ENCODE results near the gene PAPPA. TPM values are rescaled to one million over a fixed set of nuclear protein-coding genes. Genes with fewer than 3 reads are reported as not detected.
A peak's percentile ranks its signal among the peaks of the same experiment; 100 is the strongest.

The PAPPA gene
- total and polyA plus RNA-seq, 9 of the 15 experiments (the other 6 are each of a cell fraction or from before 2014, with no cell fraction given): 0.06 to 0.18 (median 0.11) TPM

DNA sequence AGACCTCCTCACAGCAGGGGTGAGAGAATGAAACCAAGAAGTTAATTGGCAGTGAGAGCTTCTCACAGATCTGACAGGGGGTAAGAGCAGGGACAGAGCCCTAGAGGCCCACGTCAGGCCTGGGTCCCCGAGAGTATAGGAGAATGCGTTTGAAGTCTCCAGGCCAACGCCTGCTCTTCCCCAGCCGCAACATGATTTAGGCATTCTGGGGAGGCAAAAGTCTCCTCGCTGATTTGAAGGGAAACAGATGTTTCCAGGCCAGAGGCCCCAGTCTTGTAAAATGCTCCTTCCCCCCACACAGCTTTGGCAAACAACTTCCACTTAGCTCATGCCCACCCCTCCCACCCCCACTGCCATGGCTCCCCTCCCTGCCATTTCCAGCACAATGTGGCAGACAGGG is 294.3 kb downstream of the PAPPA start:
- no peak for ATAC-seq
- intact Hi-C loops (cut with micrococcal nuclease): no loop called here
- TF ChIP-seq, protein P1, sequence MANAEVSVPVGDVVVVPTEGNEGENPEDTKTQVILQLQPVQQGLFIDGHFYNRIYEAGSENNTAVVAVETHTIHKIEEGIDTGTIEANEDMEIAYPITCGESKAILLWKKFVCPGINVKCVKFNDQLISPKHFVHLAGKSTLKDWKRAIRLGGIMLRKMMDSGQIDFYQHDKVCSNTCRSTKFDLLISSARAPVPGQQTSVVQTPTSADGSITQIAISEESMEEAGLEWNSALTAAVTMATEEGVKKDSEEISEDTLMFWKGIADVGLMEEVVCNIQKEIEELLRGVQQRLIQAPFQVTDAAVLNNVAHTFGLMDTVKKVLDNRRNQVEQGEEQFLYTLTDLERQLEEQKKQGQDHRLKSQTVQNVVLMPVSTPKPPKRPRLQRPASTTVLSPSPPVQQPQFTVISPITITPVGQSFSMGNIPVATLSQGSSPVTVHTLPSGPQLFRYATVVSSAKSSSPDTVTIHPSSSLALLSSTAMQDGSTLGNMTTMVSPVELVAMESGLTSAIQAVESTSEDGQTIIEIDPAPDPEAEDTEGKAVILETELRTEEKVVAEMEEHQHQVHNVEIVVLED (CRISPR knock-in tag; IDR thresholded peaks at IDR 0.05): no peak
- TF ChIP-seq, protein P2, sequence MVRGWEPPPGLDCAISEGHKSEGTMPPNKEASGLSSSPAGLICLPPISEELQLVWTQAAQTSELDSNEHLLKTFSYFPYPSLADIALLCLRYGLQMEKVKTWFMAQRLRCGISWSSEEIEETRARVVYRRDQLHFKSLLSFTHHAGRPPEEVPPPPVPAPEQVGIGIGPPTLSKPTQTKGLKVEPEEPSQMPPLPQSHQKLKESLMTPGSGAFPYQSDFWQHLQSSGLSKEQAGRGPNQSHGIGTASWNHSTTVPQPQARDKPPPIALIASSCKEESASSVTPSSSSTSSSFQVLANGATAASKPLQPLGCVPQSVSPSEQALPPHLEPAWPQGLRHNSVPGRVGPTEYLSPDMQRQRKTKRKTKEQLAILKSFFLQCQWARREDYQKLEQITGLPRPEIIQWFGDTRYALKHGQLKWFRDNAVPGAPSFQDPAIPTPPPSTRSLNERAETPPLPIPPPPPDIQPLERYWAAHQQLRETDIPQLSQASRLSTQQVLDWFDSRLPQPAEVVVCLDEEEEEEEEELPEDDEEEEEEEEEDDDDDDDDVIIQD (CRISPR knock-in tag; IDR thresholded peaks at IDR 0.05): no peak
- TF ChIP-seq GTF2A2 (tag; IDR thresholded peaks at IDR 0.05) (no peak), MTF1 (CRISPR knock-in tag; IDR thresholded peaks at IDR 0.05; ENCODE audit: borderline replicate concordance) (no peak), YY1 (IDR thresholded peaks at IDR 0.05; ENCODE audit: borderline replicate concordance in 1 of 3, control insufficient read depth in 1 of 3, extremely low read depth in 1 of 3, insufficient read depth in 3 of 3, insufficient read length in 1 of 3, insufficient replicate concordance in 2 of 3, low read depth in 1 of 3, low read length in 2 of 3) (no peak), TBL1XR1 (IDR thresholded peaks at IDR 0.05; ENCODE audit: low read length in 2 of 2) (no peak), CHD2 (IDR thresholded peaks at IDR 0.05; ENCODE audit: low read depth, low read length) (no peak), TAL1 (IDR thresholded peaks at IDR 0.05) (no peak), MYBL2 (IDR thresholded peaks at IDR 0.05; ENCODE audit: low read depth) (no peak), MYBL2 (CRISPR knock-in tag; IDR thresholded peaks at IDR 0.05; ENCODE audit: borderline replicate concordance) (no peak), RNF2 (IDR thresholded peaks at IDR 0.05) (no peak)
- TF ChIP-seq, protein P3, sequence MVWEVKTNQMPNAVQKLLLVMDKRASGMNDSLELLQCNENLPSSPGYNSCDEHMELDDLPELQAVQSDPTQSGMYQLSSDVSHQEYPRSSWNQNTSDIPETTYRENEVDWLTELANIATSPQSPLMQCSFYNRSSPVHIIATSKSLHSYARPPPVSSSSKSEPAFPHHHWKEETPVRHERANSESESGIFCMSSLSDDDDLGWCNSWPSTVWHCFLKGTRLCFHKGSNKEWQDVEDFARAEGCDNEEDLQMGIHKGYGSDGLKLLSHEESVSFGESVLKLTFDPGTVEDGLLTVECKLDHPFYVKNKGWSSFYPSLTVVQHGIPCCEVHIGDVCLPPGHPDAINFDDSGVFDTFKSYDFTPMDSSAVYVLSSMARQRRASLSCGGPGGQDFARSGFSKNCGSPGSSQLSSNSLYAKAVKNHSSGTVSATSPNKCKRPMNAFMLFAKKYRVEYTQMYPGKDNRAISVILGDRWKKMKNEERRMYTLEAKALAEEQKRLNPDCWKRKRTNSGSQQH (CRISPR knock-in tag; IDR thresholded peaks at IDR 0.05): no peak
- TF ChIP-seq, protein P4, sequence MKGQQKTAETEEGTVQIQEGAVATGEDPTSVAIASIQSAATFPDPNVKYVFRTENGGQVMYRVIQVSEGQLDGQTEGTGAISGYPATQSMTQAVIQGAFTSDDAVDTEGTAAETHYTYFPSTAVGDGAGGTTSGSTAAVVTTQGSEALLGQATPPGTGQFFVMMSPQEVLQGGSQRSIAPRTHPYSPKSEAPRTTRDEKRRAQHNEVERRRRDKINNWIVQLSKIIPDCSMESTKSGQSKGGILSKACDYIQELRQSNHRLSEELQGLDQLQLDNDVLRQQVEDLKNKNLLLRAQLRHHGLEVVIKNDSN (CRISPR knock-in tag; IDR thresholded peaks at IDR 0.05): no peak
- H3K4me3 ChIP-seq: no peak overlapping the region
- H3K36me3 ChIP-seq (ENCODE audit: control insufficient read depth, insufficient read depth, low read length): no peaks in the 10 kb centered on the region
- H3K9me1 ChIP-seq (ENCODE audit: control insufficient read depth, insufficient read depth, low read length): no peaks in the 10 kb centered on the region
- H3K27ac ChIP-seq (ENCODE audit: extremely low read depth, low read depth, low read length): no peak overlapping the region
- H3K79me2 ChIP-seq (ENCODE audit: control insufficient read depth, insufficient read depth, low read length): no peaks in the 10 kb centered on the region
- no peaks in the 10 kb centered on the region for H4K20me1 ChIP-seq (replicated peaks; ENCODE audit: control insufficient read depth, insufficient read depth, low read length)
- FAIRE-seq: no peak
- 73% methylated on average over 6 of the region's 6 CpGs for WGBS (ENCODE audit: insufficient coverage, low coverage, missing lambda C conversion rate)
- ChIA-PET CTCF (ENCODE audit: low intra/inter-chr PET ratio) (no interaction called here), POLR2A (interaction anchor here (0.6 to 2.2 kb wide), 3 partner anchors 11 to 24 kb away, joined by 3 to 9 read pairs (median 4); no protein-coding TSS in a partner anchor)
- H3K27me3 ChIP-seq (ENCODE audit: control insufficient read depth in 2 of 2, insufficient read depth in 2 of 2, low read length in 2 of 2): no peaks in the 10 kb centered on the region
- DNase-seq (ENCODE audit: extremely low read depth in 1 of 4, low spot score in 3 of 4): no peak
- H3K9me3 ChIP-seq (replicated peaks; ENCODE audit: control insufficient read depth, insufficient read depth, low read depth, low read length): no peaks in the 10 kb centered on the region
- H2AFZ ChIP-seq (ENCODE audit: low read depth, low read length): no peak overlapping the region
- in situ Hi-C loops (cut with MboI): no loop called here
- peaks cover 11 to 41% of the 10 kb centered on the region in 2 experiments for H3K4me1 ChIP-seq (replicated peaks in 1 of 2; ENCODE audit: control insufficient read depth in 2 of 2, insufficient read depth in 2 of 2, low read length in 2 of 2)
- H3K4me2 ChIP-seq (ENCODE audit: insufficient read depth, low read length): no peak overlapping the region
- H3K9ac ChIP-seq (ENCODE audit: insufficient read depth in 1 of 2, low read depth in 2 of 2, low read length in 2 of 2): peak overlapping the region in 1 of 2 experiments; percentile 19; a peak in 1 of 4 replicates
- BruUV-seq (replicated peaks): no TSS peak
